Measurements from ENCODE around the gene CMTM5. TPM values are rescaled to one million over a fixed set of nuclear protein-coding genes. Genes with fewer than 3 reads are reported as not detected.

CMTM5 gene
- total RNA-seq, 1 experiment from 2014 or later, result 0.24 TPM

GRCh38 chr14:23365036-23365731, 11.7 kb upstream of the CMTM5 start, which contains the start of gene EFS:
EFS (minus strand) TSS chr14:23365172; CDS start chr14:23365025, 147 bp downstream.
- CTCF ChIA-PET, result interaction anchor here (0.9 to 9.1 kb wide), 9 partner anchors 12 to 296 kb away, joined by 3 to 82 read pairs (median 9); partner anchors contain the start of genes CMTM5 and SLC22A17
- H3K9me3 Mint-ChIP-seq, result no peaks in the 10 kb centered on the region
- H3K27me3 Mint-ChIP-seq (ENCODE audit: low read depth), result peaks cover 40% of the 10 kb centered on the region
- peaks cover 6% of the 10 kb centered on the region for H3K36me3 Mint-ChIP-seq
- peak within 1 kb of the TSS; percentile 91 for H3K4me3 Mint-ChIP-seq
- ATAC-seq (0 out of 2 replicates have a peak, but pooled peaks have one; percentile 1), DNase-seq (ENCODE audit: low spot score) (peak; percentile 48)
- peak within 1 kb of the TSS; percentile 85 for H3K27ac Mint-ChIP-seq
- H3K4me1 Mint-ChIP-seq, result peaks cover 30% of the 10 kb centered on the region
- POLR2A ChIA-PET, result interaction anchor here (1.4 to 2.2 kb wide), 5 partner anchors 10 to 44 kb away, joined by 4 to 12 read pairs (median 8); partner anchors contain the start of genes PABPN1 and SLC22A17
- TF ChIP-seq ATF1 (CRISPR knock-in tag; IDR thresholded peaks at IDR 0.05) (no peak), ZNF512 (CRISPR knock-in tag; IDR thresholded peaks at IDR 0.05; ENCODE audit: borderline replicate concordance) (0 out of 2 replicates have a peak, but pooled peaks have one; percentile 28), ZNF263 (CRISPR knock-in tag; IDR thresholded peaks at IDR 0.05; ENCODE audit: low read depth) (no peak), TCF7 (CRISPR knock-in tag; IDR thresholded peaks at IDR 0.05; ENCODE audit: low read depth) (peak; percentile 32; the same call in 1 of the 2 replicates), E2F4 (CRISPR knock-in tag; IDR thresholded peaks at IDR 0.05; ENCODE audit: borderline replicate concordance, low read depth) (0 out of 2 replicates have a peak, but pooled peaks have one; percentile 40), ETV6 (CRISPR knock-in tag; IDR thresholded peaks at IDR 0.05) (no peak), ZNF232 (CRISPR knock-in tag; IDR thresholded peaks at IDR 0.05) (no peak), MYBL2 (CRISPR knock-in tag; IDR thresholded peaks at IDR 0.05) (no peak), E2F1 (CRISPR knock-in tag; IDR thresholded peaks at IDR 0.05) (0 out of 2 replicates have a peak, but pooled peaks have one; percentile 26), AFF4 (CRISPR knock-in tag; IDR thresholded peaks at IDR 0.05; ENCODE audit: borderline replicate concordance) (no peak), ZNF138 (CRISPR knock-in tag; conservative IDR thresholded peaks at IDR 0.05) (no peak), MXD4 (CRISPR knock-in tag; IDR thresholded peaks at IDR 0.05; ENCODE audit: borderline replicate concordance) (no peak), SMAD3 (CRISPR knock-in tag; IDR thresholded peaks at IDR 0.05; ENCODE audit: borderline replicate concordance) (no peak), PRRX2 (CRISPR knock-in tag; IDR thresholded peaks at IDR 0.05) (no peak), CTCF (IDR thresholded peaks at IDR 0.05) (no peak)
- TF ChIP-seq, protein P1, sequence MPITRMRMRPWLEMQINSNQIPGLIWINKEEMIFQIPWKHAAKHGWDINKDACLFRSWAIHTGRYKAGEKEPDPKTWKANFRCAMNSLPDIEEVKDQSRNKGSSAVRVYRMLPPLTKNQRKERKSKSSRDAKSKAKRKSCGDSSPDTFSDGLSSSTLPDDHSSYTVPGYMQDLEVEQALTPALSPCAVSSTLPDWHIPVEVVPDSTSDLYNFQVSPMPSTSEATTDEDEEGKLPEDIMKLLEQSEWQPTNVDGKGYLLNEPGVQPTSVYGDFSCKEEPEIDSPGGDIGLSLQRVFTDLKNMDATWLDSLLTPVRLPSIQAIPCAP (CRISPR knock-in tag; IDR thresholded peaks at IDR 0.05), result no peak
- TF ChIP-seq, protein P2, sequence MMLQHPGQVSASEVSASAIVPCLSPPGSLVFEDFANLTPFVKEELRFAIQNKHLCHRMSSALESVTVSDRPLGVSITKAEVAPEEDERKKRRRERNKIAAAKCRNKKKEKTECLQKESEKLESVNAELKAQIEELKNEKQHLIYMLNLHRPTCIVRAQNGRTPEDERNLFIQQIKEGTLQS (CRISPR knock-in tag; conservative IDR thresholded peaks at IDR 0.05), result no peak
- TF ChIP-seq, protein P3, sequence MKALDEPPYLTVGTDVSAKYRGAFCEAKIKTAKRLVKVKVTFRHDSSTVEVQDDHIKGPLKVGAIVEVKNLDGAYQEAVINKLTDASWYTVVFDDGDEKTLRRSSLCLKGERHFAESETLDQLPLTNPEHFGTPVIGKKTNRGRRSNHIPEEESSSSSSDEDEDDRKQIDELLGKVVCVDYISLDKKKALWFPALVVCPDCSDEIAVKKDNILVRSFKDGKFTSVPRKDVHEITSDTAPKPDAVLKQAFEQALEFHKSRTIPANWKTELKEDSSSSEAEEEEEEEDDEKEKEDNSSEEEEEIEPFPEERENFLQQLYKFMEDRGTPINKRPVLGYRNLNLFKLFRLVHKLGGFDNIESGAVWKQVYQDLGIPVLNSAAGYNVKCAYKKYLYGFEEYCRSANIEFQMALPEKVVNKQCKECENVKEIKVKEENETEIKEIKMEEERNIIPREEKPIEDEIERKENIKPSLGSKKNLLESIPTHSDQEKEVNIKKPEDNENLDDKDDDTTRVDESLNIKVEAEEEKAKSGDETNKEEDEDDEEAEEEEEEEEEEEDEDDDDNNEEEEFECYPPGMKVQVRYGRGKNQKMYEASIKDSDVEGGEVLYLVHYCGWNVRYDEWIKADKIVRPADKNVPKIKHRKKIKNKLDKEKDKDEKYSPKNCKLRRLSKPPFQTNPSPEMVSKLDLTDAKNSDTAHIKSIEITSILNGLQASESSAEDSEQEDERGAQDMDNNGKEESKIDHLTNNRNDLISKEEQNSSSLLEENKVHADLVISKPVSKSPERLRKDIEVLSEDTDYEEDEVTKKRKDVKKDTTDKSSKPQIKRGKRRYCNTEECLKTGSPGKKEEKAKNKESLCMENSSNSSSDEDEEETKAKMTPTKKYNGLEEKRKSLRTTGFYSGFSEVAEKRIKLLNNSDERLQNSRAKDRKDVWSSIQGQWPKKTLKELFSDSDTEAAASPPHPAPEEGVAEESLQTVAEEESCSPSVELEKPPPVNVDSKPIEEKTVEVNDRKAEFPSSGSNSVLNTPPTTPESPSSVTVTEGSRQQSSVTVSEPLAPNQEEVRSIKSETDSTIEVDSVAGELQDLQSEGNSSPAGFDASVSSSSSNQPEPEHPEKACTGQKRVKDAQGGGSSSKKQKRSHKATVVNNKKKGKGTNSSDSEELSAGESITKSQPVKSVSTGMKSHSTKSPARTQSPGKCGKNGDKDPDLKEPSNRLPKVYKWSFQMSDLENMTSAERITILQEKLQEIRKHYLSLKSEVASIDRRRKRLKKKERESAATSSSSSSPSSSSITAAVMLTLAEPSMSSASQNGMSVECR (CRISPR knock-in tag; IDR thresholded peaks at IDR 0.05; ENCODE audit: borderline replicate concordance), result 0 out of 2 replicates have a peak, but pooled peaks have one; percentile 15

Data from WTC11 (cell line).